GM18867 (cell line): ENCODE results near the gene ZDHHC14.
"Not testable (repeated sequence)": the region's sequence is repeated elsewhere in the genome, so short reads cannot be mapped to it uniquely, and the experiment has no call there.

Experiments used
- ATAC-seq: cut with Tn5 transposase; IDR thresholded peaks from one replicate; pipeline ENCODE4 v1.9.1; 2021; ENCODE audit warnings: mild to moderate bottlenecking, moderate library complexity; ENCODE audit not compliant: unreplicated experiment

ZDHHC14 gene

GRCh38 chr6:157548635-157549467 lies 167.9 kb downstream of the ZDHHC14 start:
- ATAC-seq, result no peak

- no peak for ATAC-seq
Observed at GRCh38 chr6:157549468-157549745, 168.4 kb downstream of the ZDHHC14 start.

GRCh38 chr6:157550114-157550989 lies 169.4 kb downstream of the ZDHHC14 start:
- ATAC-seq, result no peak

- no peak for ATAC-seq
Observed at GRCh38 chr6:157551041-157551832, 170.2 kb downstream of the ZDHHC14 start.

GRCh38 chr6:157552081-157552747 lies 171.2 kb downstream of the ZDHHC14 start:
- no peak for ATAC-seq

- ATAC-seq, result no peak
Observed at GRCh38 chr6:157552820-157553485, 172.0 kb downstream of the ZDHHC14 start.

- ATAC-seq, result no peak
Observed at GRCh38 chr6:157554747-157555146, 173.8 kb downstream of the ZDHHC14 start.

GRCh38 chr6:157555455-157556143 lies 174.6 kb downstream of the ZDHHC14 start:
- no peak for ATAC-seq

- no peak for ATAC-seq
Observed at GRCh38 chr6:157556144-157556645, 175.2 kb downstream of the ZDHHC14 start.

- ATAC-seq, result no peak
Observed at GRCh38 chr6:157556671-157557430, 175.9 kb downstream of the ZDHHC14 start.

- peak; percentile 46 for ATAC-seq
Observed at GRCh38 chr6:157557559-157557958, 176.6 kb downstream of the ZDHHC14 start.

- no peak for ATAC-seq
Observed at GRCh38 chr6:157558049-157558448, 177.1 kb downstream of the ZDHHC14 start.

GRCh38 chr6:157558487-157559200 lies 177.7 kb downstream of the ZDHHC14 start:
- ATAC-seq, result no peak

GRCh38 chr6:157559201-157559756 lies 178.3 kb downstream of the ZDHHC14 start:
- ATAC-seq, result no peak

GRCh38 chr6:157560063-157560462 lies 179.1 kb downstream of the ZDHHC14 start:
- ATAC-seq, result not testable (repeated sequence)

GRCh38 chr6:157560691-157561413 lies 179.9 kb downstream of the ZDHHC14 start:
- ATAC-seq, result no peak

- peak; percentile 36 for ATAC-seq
Observed at GRCh38 chr6:157561414-157561790, 180.4 kb downstream of the ZDHHC14 start.
